K562 (cell line): Measurements from ENCODE around the gene DHPS. TPM values are rescaled to one million over a fixed set of nuclear protein-coding genes. Genes with fewer than 3 reads are reported as not detected.

Experiments used
- ATAC-seq: fragments of 200-7000 bp; cut with Tn5 transposase; 3 replicates; pipeline ENCODE4 v1.9.1; 2020; ENCODE audit warnings: moderate library complexity
- BruUV-seq: library from RNA; stranded (reverse); fragments of 400-500 nt; replicated peaks from 2 replicates; lab custom pipeline; 2021; lab: Mats Ljungman, UMichigan
- CTCF ChIA-PET: fragments of 300-600 bp; formaldehyde crosslinking; extraction: SDS; loops from one replicate; lab custom pipeline; 2021; ENCODE audit warnings: low intra/inter-chr PET ratio; lab: Yijun Ruan, JAX
- POLR2A ChIA-PET: fragments of 300-600, 350-650 bp; sonication (Branson Sonifier 250); formaldehyde crosslinking; extraction: SDS; loops from one replicate; lab custom pipeline; 2021; ENCODE audit warnings: antibody characterized with exemption, inconsistent platforms; lab: Yijun Ruan, JAX
- DNase-seq, 4 experiments: peaks; one replicate each; pipeline versions ENCODE4 v3.0.0 to v3.0.0-alpha.2; 2011 to 2018; ENCODE audit warnings: low spot score in 3 of 4, mixed read lengths in 3 of 4; ENCODE audit errors: extremely low read depth in 1 of 4
- FAIRE-seq: peaks from 2 replicates; lab custom pipeline; 2011; peaks lifted over from hg19 to GRCh38; lab: Jason Lieb, UNC
- H2AFZ ChIP-seq: 2 replicates; pipeline ENCODE4 v1.6.0; 2011; ENCODE audit warnings: low read depth, low read length, control low read depth, inconsistent platforms
- H3K27ac ChIP-seq: fragments of 200-600 bp; 3 replicates; pipeline ENCODE4 v1.8.0; 2011; ENCODE audit warnings: low read depth, mild to moderate bottlenecking, control low read depth, inconsistent platforms, low read length, moderate library complexity, mixed read lengths; ENCODE audit errors: extremely low read depth
- H3K27me3 ChIP-seq, 2 experiments: fragments of 300-600 bp in 1 of 2; 2 replicates in 1 of 2; 3 replicates in 1 of 2; pipeline versions ENCODE4 v1.6.0 to v1.8.0; 2011; ENCODE audit warnings: inconsistent platforms in 2 of 2, low read length in 2 of 2, mild to moderate bottlenecking in 1 of 2, mixed read lengths in 1 of 2, moderate library complexity in 1 of 2; ENCODE audit not compliant: control insufficient read depth in 2 of 2, insufficient read depth in 2 of 2
- H3K36me3 ChIP-seq: fragments of 300-600 bp; 3 replicates; pipeline ENCODE4 v1.8.0; 2011; ENCODE audit warnings: mild to moderate bottlenecking, low read length, inconsistent platforms; ENCODE audit not compliant: control insufficient read depth, insufficient read depth
- H3K4me1 ChIP-seq, 2 experiments: fragments of 200-600 bp in 1 of 2; replicated peaks in 1 of 2; 2 replicates in 1 of 2; 3 replicates in 1 of 2; pipeline versions ENCODE4 v1.5.1 to v1.8.0; 2011; ENCODE audit warnings: inconsistent platforms in 2 of 2, low read length in 2 of 2, mild to moderate bottlenecking in 1 of 2, mixed read lengths in 1 of 2, moderate library complexity in 1 of 2; ENCODE audit not compliant: control insufficient read depth in 2 of 2, insufficient read depth in 2 of 2
- H3K4me2 ChIP-seq: 2 replicates; pipeline ENCODE4 v1.6.1; 2011; ENCODE audit warnings: low read length, control low read depth, inconsistent platforms, mixed read lengths; ENCODE audit not compliant: insufficient read depth
- H3K4me3 ChIP-seq: fragments of 200-600 bp; sonication (generic), shearing (Covaris generic); 2 replicates; pipeline ENCODE4 v1.5.1; 2016; ENCODE audit warnings: control low read depth, inconsistent platforms
- H3K79me2 ChIP-seq: fragments of 200-600 bp; 3 replicates; pipeline ENCODE4 v1.8.0; 2011; ENCODE audit warnings: low read length, inconsistent platforms; ENCODE audit not compliant: control insufficient read depth, insufficient read depth
- H3K9ac ChIP-seq, 2 experiments: 2 replicates each; pipeline versions ENCODE4 v1.6.0 to v1.6.1; 2011; ENCODE audit warnings: low read depth in 2 of 2, low read length in 2 of 2, control low read depth in 1 of 2, inconsistent platforms in 1 of 2, mild to moderate bottlenecking in 1 of 2, mixed read lengths in 1 of 2; ENCODE audit not compliant: insufficient read depth in 1 of 2
- H3K9me1 ChIP-seq: one replicate; pipeline ENCODE4 v1.6.0; 2011; ENCODE audit warnings: inconsistent platforms, mild to moderate bottlenecking, low read length, moderate library complexity; ENCODE audit not compliant: control insufficient read depth, insufficient read depth
- H3K9me3 ChIP-seq: replicated peaks from 2 replicates; pipeline ENCODE4 v1.5.1; 2011; ENCODE audit warnings: low read depth, low read length, inconsistent platforms; ENCODE audit not compliant: control insufficient read depth, insufficient read depth
- H4K20me1 ChIP-seq: replicated peaks from 2 replicates; pipeline ENCODE4 v1.6.1; 2011; ENCODE audit warnings: low read length, inconsistent platforms, mixed read lengths; ENCODE audit not compliant: control insufficient read depth, insufficient read depth
- JUN ChIP-seq, 2 experiments: sonication (generic) in 1 of 2; formaldehyde crosslinking in 1 of 2; IDR thresholded peaks; 2 replicates each; pipeline versions ENCODE4 v1.6.1 to v1.8.0; 2012 to 2022; ENCODE audit warnings: borderline replicate concordance in 2 of 2, mild to moderate bottlenecking in 2 of 2, improper control_type of control experiment in 1 of 2, low read depth in 1 of 2, low read length in 1 of 2, missing genetic modification reagents in 1 of 2
- NCOA6 ChIP-seq: fragments of 450-650 bp; IDR thresholded peaks from 2 replicates; pipeline ENCODE4 v1.6.1; 2017; ENCODE audit warnings: mild to moderate bottlenecking
- POLR2G ChIP-seq: fragments of 200-400 bp; formaldehyde crosslinking; IDR thresholded peaks from 2 replicates; pipeline ENCODE4 v1.6.1; 2017; ENCODE audit warnings: low read depth, mild to moderate bottlenecking, antibody characterized with exemption, low read length, moderate library complexity
- TAL1 ChIP-seq: fragments of 450-650 bp; IDR thresholded peaks from 2 replicates; pipeline ENCODE4 v1.6.1; 2016; ENCODE audit warnings: mild to moderate bottlenecking
- TEAD2 ChIP-seq: fragments of 450-650 bp; IDR thresholded peaks from 2 replicates; pipeline ENCODE4 v1.6.1; 2016; ENCODE audit warnings: missing genetic modification characterization, control low read depth, missing compliant biosample characterization
- WGBS: fragments of 100-300 bp; shearing (Covaris generic); methylation state at CpG from one replicate; pipeline ENCODE4 v1.1.6; 2016; ENCODE audit warnings: low coverage, mixed read lengths; ENCODE audit not compliant: insufficient coverage; ENCODE audit errors: missing lambda C conversion rate; 5-methylcytosine and 5-hydroxymethylcytosine counted together
- in situ Hi-C: fragments of 300-500 bp; cut with MboI; formaldehyde crosslinking; loops from 4 replicates; pipeline ENCODE4 v1.15.0; 2018; ENCODE audit warnings: inconsistent platforms, mixed read lengths
- intact Hi-C: fragments of 100-400 bp; cut with micrococcal nuclease; formaldehyde crosslinking; loops from 2 replicates; pipeline ENCODE4 v1.14.2; 2022
- polyA plus RNA-seq, 8 experiments: library from polyadenylated mRNA; depleted of rRNA in 4 of 8; stranded (reverse) in 5 of 8; unstranded in 3 of 8; fragments of >200 nt; fragmentation: Nextera tagmentation in 2 of 8; fragmentation: Illumina TruSeq in 1 of 8; extraction: Ambion mirVana in 2 of 8; extraction: Trizol in 1 of 8; gene quantifications; 2 replicates each; pipeline versions ENCODE4 v1.2.1 to v1.2.3, GENCODE V29; 2011 to 2014; ENCODE audit warnings: inconsistent platforms in 1 of 8, missing spikeins in 1 of 8
- total RNA-seq, 7 experiments: library from RNA; depleted of rRNA in 6 of 7; stranded (reverse); fragments of >200 nt in 6 of 7; fragmentation: Illumina TruSeq in 2 of 7; extraction: Trizol in 2 of 7; gene quantifications; 2 replicates each; pipeline versions ENCODE4 v1.2.1 to v1.2.3, GENCODE V29; 2011 to 2021; ENCODE audit warnings: low replicate concordance in 1 of 7
- TF ChIP-seq, protein P1 (sequence below): fragments of 250-450 bp; sonication (Bioruptor Pico); IDR thresholded peaks from 2 replicates; pipeline ENCODE4 v1.4.0; 2020

DHPS gene
- total and polyA plus RNA-seq, 9 of the 15 experiments (the other 6 are each of a cell fraction or from before 2014, with no cell fraction given), result 47.1 to 110 (median 79.9) TPM

DNA sequence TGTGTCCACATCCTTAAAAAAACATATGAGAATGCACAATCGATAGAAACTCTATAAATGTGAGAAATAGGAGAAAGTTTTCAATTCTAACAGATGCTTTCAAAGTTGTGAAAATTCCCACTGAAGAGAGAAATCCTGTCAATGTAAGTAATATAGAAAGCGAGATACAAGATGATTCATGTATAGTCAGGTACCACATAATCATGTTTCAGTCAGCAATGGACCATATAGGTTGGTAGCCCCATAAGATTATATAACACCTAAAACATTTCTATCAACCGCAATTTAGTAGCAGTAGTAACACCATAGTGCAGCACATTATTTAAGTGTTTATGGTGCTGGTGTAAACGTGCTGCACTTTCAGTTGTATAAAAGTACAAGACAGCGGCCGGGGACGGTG, 52.5 kb downstream of the DHPS start:
- no peaks in the 10 kb centered on the region for H3K9me1 ChIP-seq
- no peak overlapping the region for H2AFZ ChIP-seq
- H3K4me2 ChIP-seq, result no peak overlapping the region
- no peak overlapping the region for H3K27ac ChIP-seq
- DNase-seq, result no peak
- BruUV-seq, result TSS peak; percentile 40
- no peak overlapping the region for H3K4me3 ChIP-seq
- no peak for ATAC-seq
- CTCF ChIA-PET, result no interaction called here
- H3K79me2 ChIP-seq, result no peaks in the 10 kb centered on the region
- intact Hi-C loops (no loop called here), in situ Hi-C loops (no loop called here)
- 96% methylated on average over 7 of the region's 7 CpGs for WGBS
- TF ChIP-seq POLR2G, result 0 out of 2 replicates have a peak, but pooled peaks have one; percentile 2
- TF ChIP-seq TAL1, result no peak
- peaks cover 25% of the 10 kb centered on the region for H3K9me3 ChIP-seq
- no peak overlapping the region for H3K9ac ChIP-seq
- peaks cover 51% of the 10 kb centered on the region for H3K36me3 ChIP-seq
- H3K27me3 ChIP-seq, result no peaks in the 10 kb centered on the region
- POLR2A ChIA-PET, result interaction anchor here (0.6 kb wide), 1 partner anchor 36 kb away, joined by 3 read pairs; no protein-coding TSS in a partner anchor
- H3K4me1 ChIP-seq, result no peaks in the 10 kb centered on the region
- no peak for FAIRE-seq
- H4K20me1 ChIP-seq, result no peaks in the 10 kb centered on the region

DNA sequence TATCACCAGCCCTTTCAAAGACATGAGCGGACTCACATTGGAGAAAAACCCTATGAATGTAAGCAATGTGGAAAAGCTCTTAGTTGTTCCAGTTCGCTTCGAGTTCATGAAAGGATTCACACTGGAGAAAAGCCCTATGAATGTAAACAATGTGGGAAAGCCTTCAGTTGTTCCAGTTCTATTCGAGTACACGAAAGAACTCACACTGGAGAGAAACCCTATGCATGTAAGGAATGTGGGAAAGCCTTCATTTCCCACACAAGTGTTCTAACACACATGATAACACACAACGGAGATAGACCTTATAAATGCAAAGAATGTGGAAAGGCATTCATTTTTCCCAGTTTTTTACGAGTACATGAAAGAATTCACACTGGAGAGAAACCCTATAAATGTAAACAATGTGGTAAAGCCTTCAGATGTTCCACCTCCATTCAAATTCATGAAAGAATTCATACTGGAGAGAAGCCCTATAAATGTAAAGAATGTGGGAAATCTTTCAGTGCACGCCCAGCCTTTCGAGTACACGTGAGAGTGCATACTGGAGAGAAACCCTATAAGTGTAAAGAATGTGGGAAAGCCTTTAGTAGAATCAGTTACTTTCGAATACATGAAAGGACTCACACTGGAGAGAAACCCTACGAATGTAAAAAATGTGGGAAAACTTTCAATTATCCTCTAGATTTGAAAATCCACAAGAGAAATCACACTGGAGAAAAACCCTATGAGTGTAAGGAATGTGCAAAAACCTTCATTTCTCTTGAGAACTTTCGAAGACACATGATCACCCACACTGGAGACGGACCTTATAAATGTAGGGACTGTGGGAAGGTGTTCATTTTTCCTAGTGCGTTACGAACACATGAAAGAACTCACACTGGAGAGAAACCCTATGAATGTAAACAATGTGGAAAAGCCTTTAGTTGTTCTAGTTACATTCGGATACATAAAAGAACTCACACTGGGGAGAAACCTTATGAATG, 53.3 kb downstream of the DHPS start:
- H3K79me2 ChIP-seq, result no peaks in the 10 kb centered on the region
- intact Hi-C loops (no loop called here), in situ Hi-C loops (no loop called here)
- no peak overlapping the region for H3K9ac ChIP-seq
- no peak for DNase-seq
- H3K27me3 ChIP-seq, result no peaks in the 10 kb centered on the region
- H3K9me1 ChIP-seq, result no peaks in the 10 kb centered on the region
- ChIA-PET POLR2A (no interaction called here), CTCF (no interaction called here)
- no peak overlapping the region for H3K4me2 ChIP-seq
- H3K4me3 ChIP-seq, result no peak overlapping the region
- BruUV-seq, result no TSS peak
- peaks cover 59% of the 10 kb centered on the region for H3K36me3 ChIP-seq
- no peak overlapping the region for H3K27ac ChIP-seq
- no peaks in the 10 kb centered on the region for H3K4me1 ChIP-seq
- no peak for ATAC-seq
- no peak for FAIRE-seq
- peaks cover 27% of the 10 kb centered on the region for H3K9me3 ChIP-seq
- 94% methylated on average over 17 of the region's 17 CpGs for WGBS
- H4K20me1 ChIP-seq, result no peaks in the 10 kb centered on the region
- H2AFZ ChIP-seq, result no peak overlapping the region
- TF ChIP-seq NCOA6 (no peak), TEAD2 (tag) (peak; percentile 42; the same call in 1 of the 2 replicates), JUN (IDR thresholded peaks at IDR 0.05; ENCODE audit: borderline replicate concordance, low read depth, low read length) (0 out of 2 replicates have a peak, but pooled peaks have one; percentile 22), JUN (CRISPR knock-in tag; IDR thresholded peaks at IDR 0.05; ENCODE audit: borderline replicate concordance) (no peak)
- TF ChIP-seq, protein P1, sequence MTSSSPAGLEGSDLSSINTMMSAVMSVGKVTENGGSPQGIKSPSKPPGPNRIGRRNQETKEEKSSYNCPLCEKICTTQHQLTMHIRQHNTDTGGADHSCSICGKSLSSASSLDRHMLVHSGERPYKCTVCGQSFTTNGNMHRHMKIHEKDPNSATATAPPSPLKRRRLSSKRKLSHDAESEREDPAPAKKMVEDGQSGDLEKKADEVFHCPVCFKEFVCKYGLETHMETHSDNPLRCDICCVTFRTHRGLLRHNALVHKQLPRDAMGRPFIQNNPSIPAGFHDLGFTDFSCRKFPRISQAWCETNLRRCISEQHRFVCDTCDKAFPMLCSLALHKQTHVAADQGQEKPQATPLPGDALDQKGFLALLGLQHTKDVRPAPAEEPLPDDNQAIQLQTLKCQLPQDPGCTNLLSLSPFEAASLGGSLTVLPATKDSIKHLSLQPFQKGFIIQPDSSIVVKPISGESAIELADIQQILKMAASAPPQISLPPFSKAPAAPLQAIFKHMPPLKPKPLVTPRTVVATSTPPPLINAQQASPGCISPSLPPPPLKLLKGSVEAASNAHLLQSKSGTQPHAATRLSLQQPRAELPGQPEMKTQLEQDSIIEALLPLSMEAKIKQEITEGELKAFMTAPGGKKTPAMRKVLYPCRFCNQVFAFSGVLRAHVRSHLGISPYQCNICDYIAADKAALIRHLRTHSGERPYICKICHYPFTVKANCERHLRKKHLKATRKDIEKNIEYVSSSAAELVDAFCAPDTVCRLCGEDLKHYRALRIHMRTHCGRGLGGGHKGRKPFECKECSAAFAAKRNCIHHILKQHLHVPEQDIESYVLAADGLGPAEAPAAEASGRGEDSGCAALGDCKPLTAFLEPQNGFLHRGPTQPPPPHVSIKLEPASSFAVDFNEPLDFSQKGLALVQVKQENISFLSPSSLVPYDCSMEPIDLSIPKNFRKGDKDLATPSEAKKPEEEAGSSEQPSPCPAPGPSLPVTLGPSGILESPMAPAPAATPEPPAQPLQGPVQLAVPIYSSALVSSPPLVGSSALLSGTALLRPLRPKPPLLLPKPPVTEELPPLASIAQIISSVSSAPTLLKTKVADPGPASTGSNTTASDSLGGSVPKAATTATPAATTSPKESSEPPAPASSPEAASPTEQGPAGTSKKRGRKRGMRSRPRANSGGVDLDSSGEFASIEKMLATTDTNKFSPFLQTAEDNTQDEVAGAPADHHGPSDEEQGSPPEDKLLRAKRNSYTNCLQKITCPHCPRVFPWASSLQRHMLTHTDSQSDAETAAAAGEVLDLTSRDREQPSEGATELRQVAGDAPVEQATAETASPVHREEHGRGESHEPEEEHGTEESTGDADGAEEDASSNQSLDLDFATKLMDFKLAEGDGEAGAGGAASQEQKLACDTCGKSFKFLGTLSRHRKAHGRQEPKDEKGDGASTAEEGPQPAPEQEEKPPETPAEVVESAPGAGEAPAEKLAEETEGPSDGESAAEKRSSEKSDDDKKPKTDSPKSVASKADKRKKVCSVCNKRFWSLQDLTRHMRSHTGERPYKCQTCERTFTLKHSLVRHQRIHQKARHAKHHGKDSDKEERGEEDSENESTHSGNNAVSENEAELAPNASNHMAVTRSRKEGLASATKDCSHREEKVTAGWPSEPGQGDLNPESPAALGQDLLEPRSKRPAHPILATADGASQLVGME, result no peak
